ENCODE measurements around the gene CTNNBL1. TPM values are rescaled to one million over a fixed set of nuclear protein-coding genes. Genes with fewer than 3 reads are reported as not detected.

CTNNBL1 gene
- total RNA-seq, 2 donors from 2014 or later: 8.6 to 17.4 TPM

DNA sequence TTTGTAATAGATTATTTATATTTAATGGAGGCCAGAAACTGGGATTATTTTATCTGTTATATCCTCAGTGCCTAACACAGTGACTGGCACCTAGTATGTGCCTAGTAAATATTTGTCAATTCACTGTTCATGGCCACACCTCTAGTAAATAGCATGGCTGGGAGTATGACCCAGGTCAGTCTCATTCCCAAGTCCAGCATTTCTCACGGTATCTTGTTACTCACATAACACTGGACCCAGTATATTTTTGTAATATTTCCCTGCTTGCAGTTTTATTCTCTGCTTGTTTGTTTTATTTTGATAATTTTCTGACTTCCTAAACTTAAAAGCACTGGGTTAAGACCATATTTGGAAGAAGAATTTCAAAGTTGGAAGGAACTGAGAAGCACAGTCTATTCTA, 47.7 kb downstream of the CTNNBL1 start:
- no peak for TF ChIP-seq POLR2A (IDR thresholded peaks at IDR 0.05)
- TF ChIP-seq, protein P1, sequence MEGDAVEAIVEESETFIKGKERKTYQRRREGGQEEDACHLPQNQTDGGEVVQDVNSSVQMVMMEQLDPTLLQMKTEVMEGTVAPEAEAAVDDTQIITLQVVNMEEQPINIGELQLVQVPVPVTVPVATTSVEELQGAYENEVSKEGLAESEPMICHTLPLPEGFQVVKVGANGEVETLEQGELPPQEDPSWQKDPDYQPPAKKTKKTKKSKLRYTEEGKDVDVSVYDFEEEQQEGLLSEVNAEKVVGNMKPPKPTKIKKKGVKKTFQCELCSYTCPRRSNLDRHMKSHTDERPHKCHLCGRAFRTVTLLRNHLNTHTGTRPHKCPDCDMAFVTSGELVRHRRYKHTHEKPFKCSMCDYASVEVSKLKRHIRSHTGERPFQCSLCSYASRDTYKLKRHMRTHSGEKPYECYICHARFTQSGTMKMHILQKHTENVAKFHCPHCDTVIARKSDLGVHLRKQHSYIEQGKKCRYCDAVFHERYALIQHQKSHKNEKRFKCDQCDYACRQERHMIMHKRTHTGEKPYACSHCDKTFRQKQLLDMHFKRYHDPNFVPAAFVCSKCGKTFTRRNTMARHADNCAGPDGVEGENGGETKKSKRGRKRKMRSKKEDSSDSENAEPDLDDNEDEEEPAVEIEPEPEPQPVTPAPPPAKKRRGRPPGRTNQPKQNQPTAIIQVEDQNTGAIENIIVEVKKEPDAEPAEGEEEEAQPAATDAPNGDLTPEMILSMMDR (IDR thresholded peaks at IDR 0.05): no peak
- ATAC-seq (no peak), DNase-seq (no peak)
- peaks cover 0 to 10% of the 10 kb centered on the region in 2 donors for H3K36me3 ChIP-seq (replicated peaks in 1 of 2; ENCODE audit: insufficient read depth in 1 of 2, low read depth in 2 of 2)
- H3K4me3 ChIP-seq: no peak overlapping the region
- 48 to 60% methylated on average over 1 of the region's 1 CpG for WGBS, 2 donors
- H3K4me1 ChIP-seq: no peaks in the 10 kb centered on the region
- H3K27me3 ChIP-seq: no peaks in the 10 kb centered on the region
- no peaks in the 10 kb centered on the region for H3K9me3 ChIP-seq
- H3K27ac ChIP-seq: no peak overlapping the region
- intact Hi-C loops (cut with DNase I): no loop called here

DNA sequence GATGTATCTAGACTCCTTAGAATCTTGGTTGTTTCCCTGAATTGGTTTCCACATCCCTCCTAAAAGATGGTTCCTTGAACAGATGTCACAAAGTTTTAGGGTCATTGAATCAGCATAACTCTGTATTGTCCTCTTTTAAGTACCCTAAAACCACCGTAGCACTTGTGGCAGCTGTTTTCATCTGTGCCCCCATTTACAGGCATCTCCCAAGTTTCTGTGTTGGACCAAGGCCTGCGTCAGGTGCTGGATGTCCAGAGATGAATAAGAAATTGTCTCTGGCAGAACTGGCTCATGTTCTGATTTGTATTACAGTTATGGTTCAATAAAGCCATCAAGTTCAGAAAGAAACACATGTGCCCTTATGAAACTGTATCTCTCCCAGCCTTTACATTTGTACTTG, 48.3 kb downstream of the CTNNBL1 start:
- no peaks in the 10 kb centered on the region for H3K27me3 ChIP-seq
- no peak for TF ChIP-seq POLR2A (IDR thresholded peaks at IDR 0.05)
- TF ChIP-seq, protein P1 (IDR thresholded peaks at IDR 0.05): no peak
- ATAC-seq: no peak
- WGBS, 2 donors: 90 to 98% methylated on average over 2 of the region's 2 CpGs
- no peak for DNase-seq
- H3K36me3 ChIP-seq (replicated peaks in 1 of 2; ENCODE audit: insufficient read depth in 1 of 2, low read depth in 2 of 2): peaks cover 0 to 10% of the 10 kb centered on the region in 2 donors
- intact Hi-C loops (cut with DNase I): no loop called here
- H3K4me3 ChIP-seq: no peak overlapping the region
- no peaks in the 10 kb centered on the region for H3K9me3 ChIP-seq
- no peaks in the 10 kb centered on the region for H3K4me1 ChIP-seq
- no peak overlapping the region for H3K27ac ChIP-seq

DNA sequence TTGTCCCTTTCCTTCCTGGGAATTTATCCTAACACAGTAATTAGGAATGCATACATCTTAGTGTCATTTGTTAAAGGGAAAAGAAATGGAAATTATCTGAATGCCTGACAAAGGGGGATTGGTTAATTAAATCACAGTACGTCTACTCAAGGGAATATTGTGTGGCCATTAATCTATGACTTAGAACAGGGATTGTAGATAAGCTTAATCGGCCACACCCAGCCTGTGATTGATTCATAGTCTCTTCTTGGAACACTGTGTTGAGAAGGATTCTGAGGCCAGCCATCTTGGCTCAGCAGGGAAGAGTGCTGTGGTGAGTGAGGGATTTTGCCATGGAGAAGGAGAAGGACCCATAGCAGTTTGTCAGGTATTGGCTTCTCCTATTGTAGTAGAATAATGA, 50.5 kb downstream of the CTNNBL1 start:
- no peak for DNase-seq
- no peak for TF ChIP-seq POLR2A (IDR thresholded peaks at IDR 0.05)
- TF ChIP-seq, protein P1 (IDR thresholded peaks at IDR 0.05): no peak
- intact Hi-C loops (cut with DNase I): no loop called here
- Histone ChIP-seq H3K36me3 (replicated peaks in 1 of 2; ENCODE audit: insufficient read depth in 1 of 2, low read depth in 2 of 2) (peaks cover 0 to 2% of the 10 kb centered on the region in 2 donors), H3K4me3 (no peak overlapping the region), H3K27me3 (no peaks in the 10 kb centered on the region), H3K27ac (no peak overlapping the region), H3K9me3 (no peaks in the 10 kb centered on the region), H3K4me1 (no peaks in the 10 kb centered on the region)
- 74 to 81% methylated on average over 2 of the region's 2 CpGs for WGBS, 2 donors
- ATAC-seq: no peak

DNA sequence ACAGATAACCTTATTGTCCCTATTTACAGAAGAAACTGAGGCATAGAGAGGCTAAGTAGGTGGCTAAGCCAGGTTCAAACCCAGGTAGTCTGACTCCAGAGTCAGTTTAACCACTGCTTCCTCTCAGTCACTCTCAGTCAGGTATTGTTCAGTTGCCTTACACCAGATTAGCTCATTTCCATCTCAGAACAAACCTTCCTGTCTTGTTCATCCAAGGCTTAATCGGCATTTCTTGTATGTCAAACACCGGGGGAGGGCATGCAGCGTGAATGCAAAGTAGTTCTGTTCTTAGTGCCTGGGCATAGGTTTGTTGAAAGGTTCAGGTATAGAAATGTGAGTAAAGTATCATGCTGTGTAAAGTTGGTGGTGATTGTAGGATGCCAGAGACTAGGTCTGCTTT, 51.7 kb downstream of the CTNNBL1 start:
- ATAC-seq (no peak), DNase-seq (no peak)
- no peaks in the 10 kb centered on the region for H3K9me3 ChIP-seq
- WGBS, 2 donors: 87 to 90% methylated on average over 3 of the region's 3 CpGs
- no peak overlapping the region for H3K27ac ChIP-seq
- H3K4me1 ChIP-seq: no peaks in the 10 kb centered on the region
- no peak overlapping the region for H3K4me3 ChIP-seq
- no peaks in the 10 kb centered on the region for H3K27me3 ChIP-seq
- intact Hi-C loops (cut with DNase I): no loop called here
- TF ChIP-seq, protein P1 (IDR thresholded peaks at IDR 0.05): no peak
- no peak for TF ChIP-seq POLR2A (IDR thresholded peaks at IDR 0.05)
- no peaks in the 10 kb centered on the region for H3K36me3 ChIP-seq (replicated peaks in 1 of 2; ENCODE audit: insufficient read depth in 1 of 2, low read depth in 2 of 2)

DNA sequence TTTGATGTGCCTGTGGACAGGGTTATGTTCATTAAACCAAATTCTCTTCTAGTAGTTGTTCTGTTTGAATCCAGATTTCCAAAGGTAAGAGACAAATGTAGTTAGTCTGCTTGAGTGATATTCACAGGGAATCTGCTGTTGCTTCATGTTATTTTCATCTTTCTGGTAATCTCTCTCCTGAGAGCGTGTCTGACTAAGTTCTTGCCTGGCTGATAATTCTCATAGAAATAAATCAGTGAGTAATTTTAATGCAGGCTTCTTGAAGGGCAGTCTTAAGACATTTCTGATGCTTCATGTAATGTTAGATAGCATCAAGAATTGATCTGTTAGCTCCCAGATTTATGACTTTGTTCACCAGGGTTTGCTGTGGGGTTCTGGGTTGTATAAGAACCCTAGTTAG, 54.2 kb downstream of the CTNNBL1 start:
- TF ChIP-seq, protein P1 (IDR thresholded peaks at IDR 0.05): no peak
- TF ChIP-seq POLR2A (IDR thresholded peaks at IDR 0.05): no peak
- H3K9me3 ChIP-seq: no peaks in the 10 kb centered on the region
- H3K4me1 ChIP-seq: no peaks in the 10 kb centered on the region
- no peak overlapping the region for H3K4me3 ChIP-seq
- H3K27me3 ChIP-seq: no peaks in the 10 kb centered on the region
- intact Hi-C loops (cut with DNase I): no loop called here
- WGBS, 2 donors: 96 to 100% methylated on average over 1 of the region's 1 CpG
- ATAC-seq (no peak), DNase-seq (no peak)
- H3K36me3 ChIP-seq (replicated peaks in 1 of 2; ENCODE audit: insufficient read depth in 1 of 2, low read depth in 2 of 2): no peaks in the 10 kb centered on the region
- no peak overlapping the region for H3K27ac ChIP-seq
